ENCODE data around the gene ABLIM1.

DNA sequence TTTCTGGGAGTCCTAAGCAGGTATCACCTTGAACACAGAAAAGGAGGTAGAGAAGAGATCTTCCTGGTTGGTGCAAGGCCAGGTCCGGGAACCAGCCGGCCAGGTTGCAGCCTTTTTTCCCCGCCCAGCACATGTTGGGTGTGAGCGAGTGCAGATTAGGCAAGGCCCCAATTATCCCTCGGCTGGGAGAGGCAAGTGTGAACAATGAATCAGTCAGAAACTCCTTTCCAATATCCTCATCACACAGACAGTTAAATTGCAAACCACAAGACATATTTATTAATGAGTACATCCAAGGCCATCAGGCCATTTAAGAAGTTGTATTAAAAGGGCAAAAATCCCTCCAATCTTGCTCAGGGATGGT, 138.8 kb downstream of the ABLIM1 start:
- TF ChIP-seq POLR2A (IDR thresholded peaks at IDR 0.05) (no peak), EP300 (IDR thresholded peaks at IDR 0.05) (no peak)
- TF ChIP-seq, protein P1, sequence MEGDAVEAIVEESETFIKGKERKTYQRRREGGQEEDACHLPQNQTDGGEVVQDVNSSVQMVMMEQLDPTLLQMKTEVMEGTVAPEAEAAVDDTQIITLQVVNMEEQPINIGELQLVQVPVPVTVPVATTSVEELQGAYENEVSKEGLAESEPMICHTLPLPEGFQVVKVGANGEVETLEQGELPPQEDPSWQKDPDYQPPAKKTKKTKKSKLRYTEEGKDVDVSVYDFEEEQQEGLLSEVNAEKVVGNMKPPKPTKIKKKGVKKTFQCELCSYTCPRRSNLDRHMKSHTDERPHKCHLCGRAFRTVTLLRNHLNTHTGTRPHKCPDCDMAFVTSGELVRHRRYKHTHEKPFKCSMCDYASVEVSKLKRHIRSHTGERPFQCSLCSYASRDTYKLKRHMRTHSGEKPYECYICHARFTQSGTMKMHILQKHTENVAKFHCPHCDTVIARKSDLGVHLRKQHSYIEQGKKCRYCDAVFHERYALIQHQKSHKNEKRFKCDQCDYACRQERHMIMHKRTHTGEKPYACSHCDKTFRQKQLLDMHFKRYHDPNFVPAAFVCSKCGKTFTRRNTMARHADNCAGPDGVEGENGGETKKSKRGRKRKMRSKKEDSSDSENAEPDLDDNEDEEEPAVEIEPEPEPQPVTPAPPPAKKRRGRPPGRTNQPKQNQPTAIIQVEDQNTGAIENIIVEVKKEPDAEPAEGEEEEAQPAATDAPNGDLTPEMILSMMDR (IDR thresholded peaks at IDR 0.05), result no peak
